MV-4-11 (cell line): ENCODE results near the gene ACAD8.
"Not testable (repeated sequence)": the region's sequence is repeated elsewhere in the genome, so short reads cannot be mapped to it uniquely, and the experiment has no call there.

Experiments used
- DNase-seq: peaks from one replicate; lab custom pipeline; 2025; lab: John Stamatoyannopoulos, UW

Gene ACAD8

GRCh38 chr11:134267461-134267860 is 14.1 kb downstream of the ACAD8 start:
- no peak for DNase-seq

- DNase-seq: no peak
Measured at GRCh38 chr11:134267966-134268365, 14.6 kb downstream of the ACAD8 start.

- DNase-seq: no peak
Measured at GRCh38 chr11:134270250-134270714, 16.9 kb downstream of the ACAD8 start.

GRCh38 chr11:134271978-134272377 is 18.6 kb downstream of the ACAD8 start:
- DNase-seq: no peak

- no peak for DNase-seq
Measured at GRCh38 chr11:134272381-134273316, 19.3 kb downstream of the ACAD8 start.

GRCh38 chr11:134273317-134273712 is 19.9 kb downstream of the ACAD8 start:
- no peak for DNase-seq

- DNase-seq: no peak
Measured at GRCh38 chr11:134275188-134275533, 21.8 kb downstream of the ACAD8 start.

GRCh38 chr11:134275534-134276395 is 22.4 kb downstream of the ACAD8 start, which contains the start of gene GLB1L3:
Gene GLB1L3 (plus strand): TSS chr11:134276379. CDS start chr11:134276741, 362 bp downstream.
- DNase-seq: peak; percentile 4

GRCh38 chr11:134276396-134277182 is 23.2 kb downstream of the ACAD8 start:
- no peak for DNase-seq

- no peak for DNase-seq
Measured at GRCh38 chr11:134277183-134278001, 24.0 kb downstream of the ACAD8 start.

GRCh38 chr11:134278356-134278755 is 25.0 kb downstream of the ACAD8 start:
- DNase-seq: no peak

- DNase-seq: not testable (repeated sequence)
Measured at GRCh38 chr11:134281635-134282034, 28.3 kb downstream of the ACAD8 start.

- DNase-seq: no peak
Measured at GRCh38 chr11:134282121-134283045, 29.0 kb downstream of the ACAD8 start.

- no peak for DNase-seq
Measured at GRCh38 chr11:134283461-134284230, 30.3 kb downstream of the ACAD8 start.

GRCh38 chr11:134284349-134284748 is 31.0 kb downstream of the ACAD8 start:
- not testable (repeated sequence) for DNase-seq

- no peak for DNase-seq
Measured at GRCh38 chr11:134287561-134287960, 34.2 kb downstream of the ACAD8 start.

GRCh38 chr11:134288486-134288885 is 35.1 kb downstream of the ACAD8 start:
- no peak for DNase-seq

- no peak for DNase-seq
Measured at GRCh38 chr11:134289167-134289566, 35.8 kb downstream of the ACAD8 start.

GRCh38 chr11:134289789-134290188 is 36.4 kb downstream of the ACAD8 start:
- no peak for DNase-seq
